Measurements from ENCODE around the gene GPC6.

GPC6 gene

GRCh38 chr13:94201022-94201421, 974.4 kb downstream of the GPC6 start:
- Histone ChIP-seq H3K4me3 (ENCODE audit: low read length) (no peak overlapping the region), H3K4me2 (ENCODE audit: low read depth, low read length) (no peak overlapping the region), H3K9me2 (replicated peaks; ENCODE audit: insufficient read depth, low read length) (no peaks in the 10 kb centered on the region), H4K20me1 (ENCODE audit: insufficient read depth, low read length) (no peaks in the 10 kb centered on the region), H3F3A (ENCODE audit: insufficient read depth, low read length) (no peaks in the 10 kb centered on the region), H2AFZ (ENCODE audit: low read length) (no peak overlapping the region), H3K36me3 (replicated peaks; ENCODE audit: insufficient read depth, low read length) (no peaks in the 10 kb centered on the region), H3K4me1 (ENCODE audit: low read length) (no peaks in the 10 kb centered on the region), H3K27me3 (replicated peaks; ENCODE audit: insufficient read depth, low read length) (no peaks in the 10 kb centered on the region), H3K9me3 (replicated peaks; ENCODE audit: insufficient read depth, low read length) (no peaks in the 10 kb centered on the region), H3K27ac (ENCODE audit: low read length) (no peak overlapping the region), H3K9ac (ENCODE audit: low read length) (no peak overlapping the region), H3K79me2 (ENCODE audit: low read length) (no peaks in the 10 kb centered on the region)
- no peak for DNase-seq
- TF ChIP-seq EZH2 (optimal IDR thresholded peaks at IDR 0.05; ENCODE audit: low read depth, low read length) = no peak
- no peak for TF ChIP-seq EZH2phosphoT487 (IDR thresholded peaks at IDR 0.05; ENCODE audit: low read length)
- no peak for TF ChIP-seq CTCF (IDR thresholded peaks at IDR 0.05; ENCODE audit: low read length)

- Histone ChIP-seq H3K27me3 (replicated peaks; ENCODE audit: insufficient read depth, low read length) (no peaks in the 10 kb centered on the region), H3K4me3 (ENCODE audit: low read length) (no peak overlapping the region), H3K27ac (ENCODE audit: low read length) (no peak overlapping the region), H4K20me1 (ENCODE audit: insufficient read depth, low read length) (no peaks in the 10 kb centered on the region), H3K4me2 (ENCODE audit: low read depth, low read length) (no peak overlapping the region), H3K36me3 (replicated peaks; ENCODE audit: insufficient read depth, low read length) (no peaks in the 10 kb centered on the region), H3K9ac (ENCODE audit: low read length) (no peak overlapping the region), H3K9me3 (replicated peaks; ENCODE audit: insufficient read depth, low read length) (no peaks in the 10 kb centered on the region), H3K4me1 (ENCODE audit: low read length) (no peaks in the 10 kb centered on the region), H3K9me2 (replicated peaks; ENCODE audit: insufficient read depth, low read length) (no peaks in the 10 kb centered on the region), H2AFZ (ENCODE audit: low read length) (no peak overlapping the region), H3F3A (ENCODE audit: insufficient read depth, low read length) (no peaks in the 10 kb centered on the region), H3K79me2 (ENCODE audit: low read length) (no peaks in the 10 kb centered on the region)
- TF ChIP-seq CTCF (IDR thresholded peaks at IDR 0.05; ENCODE audit: low read length) (no peak), EZH2 (optimal IDR thresholded peaks at IDR 0.05; ENCODE audit: low read depth, low read length) (no peak), EZH2phosphoT487 (IDR thresholded peaks at IDR 0.05; ENCODE audit: low read length) (no peak)
- DNase-seq = no peak
Measured at GRCh38 chr13:94204163-94204562, 977.6 kb downstream of the GPC6 start.

- H4K20me1 ChIP-seq (ENCODE audit: insufficient read depth, low read length) = no peaks in the 10 kb centered on the region
- no peaks in the 10 kb centered on the region for H3F3A ChIP-seq (ENCODE audit: insufficient read depth, low read length)
- no peak overlapping the region for H2AFZ ChIP-seq (ENCODE audit: low read length)
- no peaks in the 10 kb centered on the region for H3K27me3 ChIP-seq (replicated peaks; ENCODE audit: insufficient read depth, low read length)
- H3K4me1 ChIP-seq (ENCODE audit: low read length) = no peaks in the 10 kb centered on the region
- H3K9me3 ChIP-seq (replicated peaks; ENCODE audit: insufficient read depth, low read length) = no peaks in the 10 kb centered on the region
- no peak overlapping the region for H3K4me2 ChIP-seq (ENCODE audit: low read depth, low read length)
- DNase-seq = no peak
- no peaks in the 10 kb centered on the region for H3K36me3 ChIP-seq (replicated peaks; ENCODE audit: insufficient read depth, low read length)
- H3K9me2 ChIP-seq (replicated peaks; ENCODE audit: insufficient read depth, low read length) = no peaks in the 10 kb centered on the region
- no peak overlapping the region for H3K27ac ChIP-seq (ENCODE audit: low read length)
- no peaks in the 10 kb centered on the region for H3K79me2 ChIP-seq (ENCODE audit: low read length)
- TF ChIP-seq EZH2 (optimal IDR thresholded peaks at IDR 0.05; ENCODE audit: low read depth, low read length) (no peak), CTCF (IDR thresholded peaks at IDR 0.05; ENCODE audit: low read length) (no peak), EZH2phosphoT487 (IDR thresholded peaks at IDR 0.05; ENCODE audit: low read length) (no peak)
- H3K9ac ChIP-seq (ENCODE audit: low read length) = no peak overlapping the region
- H3K4me3 ChIP-seq (ENCODE audit: low read length) = no peak overlapping the region
Measured at GRCh38 chr13:94204946-94205345, 978.3 kb downstream of the GPC6 start.
